ENCODE data around the gene ANXA3.

The ANXA3 gene

GRCh38 chr4:78570117-78570516, 18.5 kb downstream of the ANXA3 start:
- Mint-ChIP-seq H3K4me3 (no peak overlapping the region), H3K36me3 (ENCODE audit: low read depth) (no peaks in the 10 kb centered on the region)
- TF ChIP-seq, protein P1, sequence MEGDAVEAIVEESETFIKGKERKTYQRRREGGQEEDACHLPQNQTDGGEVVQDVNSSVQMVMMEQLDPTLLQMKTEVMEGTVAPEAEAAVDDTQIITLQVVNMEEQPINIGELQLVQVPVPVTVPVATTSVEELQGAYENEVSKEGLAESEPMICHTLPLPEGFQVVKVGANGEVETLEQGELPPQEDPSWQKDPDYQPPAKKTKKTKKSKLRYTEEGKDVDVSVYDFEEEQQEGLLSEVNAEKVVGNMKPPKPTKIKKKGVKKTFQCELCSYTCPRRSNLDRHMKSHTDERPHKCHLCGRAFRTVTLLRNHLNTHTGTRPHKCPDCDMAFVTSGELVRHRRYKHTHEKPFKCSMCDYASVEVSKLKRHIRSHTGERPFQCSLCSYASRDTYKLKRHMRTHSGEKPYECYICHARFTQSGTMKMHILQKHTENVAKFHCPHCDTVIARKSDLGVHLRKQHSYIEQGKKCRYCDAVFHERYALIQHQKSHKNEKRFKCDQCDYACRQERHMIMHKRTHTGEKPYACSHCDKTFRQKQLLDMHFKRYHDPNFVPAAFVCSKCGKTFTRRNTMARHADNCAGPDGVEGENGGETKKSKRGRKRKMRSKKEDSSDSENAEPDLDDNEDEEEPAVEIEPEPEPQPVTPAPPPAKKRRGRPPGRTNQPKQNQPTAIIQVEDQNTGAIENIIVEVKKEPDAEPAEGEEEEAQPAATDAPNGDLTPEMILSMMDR (IDR thresholded peaks at IDR 0.05; ENCODE audit: unreplicated experiment in 3 of 3) = no peak

GRCh38 chr4:78571804-78572203, 20.2 kb downstream of the ANXA3 start:
- no peaks in the 10 kb centered on the region for H3K36me3 Mint-ChIP-seq (ENCODE audit: low read depth)
- no peak overlapping the region for H3K4me3 Mint-ChIP-seq
- H3K9me3 Mint-ChIP-seq = peaks cover 3% of the 10 kb centered on the region
- H3K4me1 Mint-ChIP-seq = no peaks in the 10 kb centered on the region
- TF ChIP-seq, protein P1 (IDR thresholded peaks at IDR 0.05; ENCODE audit: unreplicated experiment in 3 of 3) = no peak
- H3K27ac Mint-ChIP-seq = no peak overlapping the region
- H3K27me3 Mint-ChIP-seq (ENCODE audit: low read depth) = no peaks in the 10 kb centered on the region

More at GRCh38 chr4:78570117-78570516, 18.5 kb downstream of the ANXA3 start:
- no peak overlapping the region for H3K27ac Mint-ChIP-seq
- no peaks in the 10 kb centered on the region for H3K9me3 Mint-ChIP-seq
- no peaks in the 10 kb centered on the region for H3K27me3 Mint-ChIP-seq (ENCODE audit: low read depth)
- no peaks in the 10 kb centered on the region for H3K4me1 Mint-ChIP-seq

GRCh38 chr4:78578674-78579425, 27.3 kb downstream of the ANXA3 start:
- no peaks in the 10 kb centered on the region for H3K4me1 Mint-ChIP-seq
- TF ChIP-seq, protein P1 (IDR thresholded peaks at IDR 0.05; ENCODE audit: unreplicated experiment in 3 of 3) = no peak
- H3K36me3 Mint-ChIP-seq (ENCODE audit: low read depth) = no peaks in the 10 kb centered on the region
- peaks cover 3% of the 10 kb centered on the region for H3K9me3 Mint-ChIP-seq
- H3K4me3 Mint-ChIP-seq = no peak overlapping the region
- no peaks in the 10 kb centered on the region for H3K27me3 Mint-ChIP-seq (ENCODE audit: low read depth)
- H3K27ac Mint-ChIP-seq = no peak overlapping the region

DNA sequence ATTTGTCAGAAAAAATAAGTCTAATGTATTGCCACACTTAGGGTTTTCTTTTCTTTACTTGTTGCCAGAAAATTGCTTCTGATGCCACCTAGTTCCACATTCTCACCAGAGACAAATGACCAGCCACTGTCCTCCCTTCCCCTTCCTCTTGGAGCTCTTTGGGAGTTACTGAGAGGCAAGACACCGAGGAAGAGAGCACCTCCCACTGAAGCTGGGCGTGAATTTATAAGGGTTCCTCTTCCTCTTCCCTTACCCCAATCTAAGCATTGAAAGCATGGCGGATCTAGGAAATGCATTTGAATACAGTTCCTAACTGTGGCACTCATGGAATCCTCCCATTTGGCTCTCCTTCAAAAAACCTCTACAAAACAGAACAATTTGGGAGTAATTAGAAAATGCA, 30.0 kb downstream of the ANXA3 start:
- Mint-ChIP-seq H3K9me3 (no peaks in the 10 kb centered on the region), H3K27me3 (ENCODE audit: low read depth) (no peaks in the 10 kb centered on the region), H3K36me3 (ENCODE audit: low read depth) (no peaks in the 10 kb centered on the region), H3K4me3 (no peak overlapping the region), H3K4me1 (no peaks in the 10 kb centered on the region), H3K27ac (no peak overlapping the region)
- TF ChIP-seq, protein P1 (IDR thresholded peaks at IDR 0.05; ENCODE audit: unreplicated experiment in 3 of 3) = no peak

- H3K27me3 Mint-ChIP-seq (ENCODE audit: low read depth) = no peaks in the 10 kb centered on the region
- H3K4me1 Mint-ChIP-seq = no peaks in the 10 kb centered on the region
- no peak overlapping the region for H3K27ac Mint-ChIP-seq
- H3K36me3 Mint-ChIP-seq (ENCODE audit: low read depth) = no peaks in the 10 kb centered on the region
- H3K4me3 Mint-ChIP-seq = no peak overlapping the region
- TF ChIP-seq, protein P1 (IDR thresholded peaks at IDR 0.05; ENCODE audit: unreplicated experiment in 3 of 3) = no peak
- no peaks in the 10 kb centered on the region for H3K9me3 Mint-ChIP-seq
Measured at GRCh38 chr4:78584863-78585547, 33.4 kb downstream of the ANXA3 start.

All from nephron (organoid).